HEK293 (cell line): ENCODE measurements around the gene PCP2.
A peak's percentile ranks its signal among the peaks of the same experiment; 100 is the strongest.

Experiments
- HOXA7 ChIP-seq: sonication (generic); formaldehyde crosslinking; IDR thresholded peaks from 2 replicates; pipeline ENCODE4 v1.8.1; 2022; ENCODE audit warnings: missing genetic modification reagents, borderline replicate concordance
- PATZ1 ChIP-seq: fragments of 450-650 bp; formaldehyde crosslinking; IDR thresholded peaks from 2 replicates; pipeline ENCODE4 v1.5.1; 2016; ENCODE audit warnings: missing biosample characterization, missing genetic modification characterization
- PRDM4 ChIP-seq: fragments of 450-650 bp; formaldehyde crosslinking; IDR thresholded peaks from 2 replicates; pipeline ENCODE4 v1.5.1; 2017; ENCODE audit warnings: missing biosample characterization, missing genetic modification characterization
- REST ChIP-seq: fragments of 450-650 bp; formaldehyde crosslinking; IDR thresholded peaks from 2 replicates; pipeline ENCODE4 v1.5.1; 2016; ENCODE audit warnings: missing biosample characterization, missing genetic modification characterization
- SP3 ChIP-seq: fragments of 450-650 bp; formaldehyde crosslinking; IDR thresholded peaks from 2 replicates; pipeline ENCODE4 v1.5.1; 2016; ENCODE audit warnings: missing biosample characterization, missing genetic modification characterization
- TCF7L2 ChIP-seq: IDR thresholded peaks from 2 replicates; pipeline ENCODE4 v1.6.1; 2011; ENCODE audit warnings: low read depth, mild to moderate bottlenecking, inconsistent platforms, low read length, moderate library complexity, borderline replicate concordance
- TSHZ1 ChIP-seq: fragments of 450-650 bp; formaldehyde crosslinking; IDR thresholded peaks from 2 replicates; pipeline ENCODE4 v1.5.1; 2016; ENCODE audit warnings: missing biosample characterization, missing genetic modification characterization, borderline replicate concordance
- ZBTB17 ChIP-seq: fragments of 450-650 bp; formaldehyde crosslinking; IDR thresholded peaks from 2 replicates; pipeline ENCODE4 v1.5.1; 2016; ENCODE audit warnings: missing biosample characterization, missing genetic modification characterization
- ZBTB20 ChIP-seq: fragments of 450-650 bp; formaldehyde crosslinking; IDR thresholded peaks from 2 replicates; pipeline ENCODE4 v1.5.1; 2016; ENCODE audit warnings: missing biosample characterization, missing genetic modification characterization
- ZBTB48 ChIP-seq: fragments of 450-650 bp; formaldehyde crosslinking; IDR thresholded peaks from 2 replicates; pipeline ENCODE4 v1.5.1; 2016; ENCODE audit warnings: missing biosample characterization, missing genetic modification characterization
- ZEB2 ChIP-seq: fragments of 450-650 bp; formaldehyde crosslinking; IDR thresholded peaks from 2 replicates; pipeline ENCODE4 v1.5.1; 2016; ENCODE audit warnings: missing biosample characterization, missing genetic modification characterization
- ZFP37 ChIP-seq: fragments of 450-650 bp; formaldehyde crosslinking; IDR thresholded peaks from 2 replicates; pipeline ENCODE4 v1.5.1; 2016; ENCODE audit warnings: missing biosample characterization, missing genetic modification characterization
- ZNF114 ChIP-seq: fragments of 450-650 bp; formaldehyde crosslinking; IDR thresholded peaks from 2 replicates; pipeline ENCODE4 v1.5.0; 2017; ENCODE audit warnings: missing biosample characterization, missing genetic modification characterization
- ZNF146 ChIP-seq: fragments of 450-650 bp; formaldehyde crosslinking; IDR thresholded peaks from 2 replicates; pipeline ENCODE4 v1.5.1; 2016; ENCODE audit warnings: missing biosample characterization, missing genetic modification characterization
- ZNF2 ChIP-seq: fragments of 450-650 bp; formaldehyde crosslinking; IDR thresholded peaks from 2 replicates; pipeline ENCODE4 v1.5.1; 2016; ENCODE audit warnings: missing biosample characterization, missing genetic modification characterization
- ZNF214 ChIP-seq: fragments of 450-650 bp; formaldehyde crosslinking; IDR thresholded peaks from 2 replicates; pipeline ENCODE4 v1.5.1; 2017; ENCODE audit warnings: missing biosample characterization, mild to moderate bottlenecking, missing genetic modification characterization, borderline replicate concordance
- ZNF26 ChIP-seq: fragments of 450-650 bp; formaldehyde crosslinking; IDR thresholded peaks from 2 replicates; pipeline ENCODE4 v1.5.1; 2016; ENCODE audit warnings: missing biosample characterization, missing genetic modification characterization
- ZNF341 ChIP-seq: fragments of 450-650 bp; formaldehyde crosslinking; IDR thresholded peaks from 2 replicates; pipeline ENCODE4; 2016; ENCODE audit warnings: low read depth, missing biosample characterization, missing genetic modification characterization
- ZNF473 ChIP-seq: fragments of 450-650 bp; formaldehyde crosslinking; IDR thresholded peaks from 2 replicates; pipeline ENCODE4 v1.5.1; 2017; ENCODE audit warnings: missing biosample characterization, missing genetic modification characterization
- ZNF629 ChIP-seq: fragments of 450-650 bp; formaldehyde crosslinking; IDR thresholded peaks from 2 replicates; pipeline ENCODE4 v1.5.1; 2017; ENCODE audit warnings: missing biosample characterization, missing genetic modification characterization
- ZNF664 ChIP-seq: fragments of 450-650 bp; formaldehyde crosslinking; IDR thresholded peaks from 2 replicates; pipeline ENCODE4 v1.5.1; 2016; ENCODE audit warnings: missing biosample characterization, missing genetic modification characterization
- ZNF677 ChIP-seq: fragments of 450-650 bp; IDR thresholded peaks from 2 replicates; pipeline ENCODE4 v1.5.0; 2018; ENCODE audit warnings: missing biosample characterization, mild to moderate bottlenecking, missing genetic modification characterization, moderate library complexity
- ZNF777 ChIP-seq: fragments of 450-650 bp; formaldehyde crosslinking; IDR thresholded peaks from 2 replicates; pipeline ENCODE4 v1.5.1; 2017; ENCODE audit warnings: missing biosample characterization, missing genetic modification characterization, borderline replicate concordance
- ZNF792 ChIP-seq: fragments of 450-650 bp; formaldehyde crosslinking; IDR thresholded peaks from 2 replicates; pipeline ENCODE4 v1.5.1; 2016; ENCODE audit warnings: missing biosample characterization, missing genetic modification characterization
- ZNF830 ChIP-seq: fragments of 450-650 bp; IDR thresholded peaks from 2 replicates; pipeline ENCODE4 v1.5.0; 2018; ENCODE audit warnings: missing biosample characterization, missing genetic modification characterization, low read depth, mild to moderate bottlenecking, moderate library complexity
- ZSCAN4 ChIP-seq: fragments of 450-650 bp; formaldehyde crosslinking; IDR thresholded peaks from 2 replicates; pipeline ENCODE4 v1.5.1; 2017; ENCODE audit warnings: missing biosample characterization, missing genetic modification characterization

The PCP2 gene

GRCh38 chr19:7629347-7630054 is 4.0 kb downstream of the PCP2 start, which contains the start of the genes PET100 and XAB2 (continued):
- TF ChIP-seq TSHZ1 (tag by site-specific recombination), result peak; percentile 19; the same call in 1 of the 2 replicates
- TF ChIP-seq ZNF677 (tag by site-specific recombination), result no peak
- peak; percentile 89 for TF ChIP-seq ZNF629 (tag by site-specific recombination)
- no peak for TF ChIP-seq PRDM4
- TF ChIP-seq ZFP37 (tag by site-specific recombination), result no peak
- no peak for TF ChIP-seq ZSCAN4 (tag by site-specific recombination)
- peak; percentile 72 for TF ChIP-seq ZNF2 (tag by site-specific recombination)
- TF ChIP-seq TCF7L2, result no peak
- no peak for TF ChIP-seq ZNF664
- no peak for TF ChIP-seq ZNF473 (tag by site-specific recombination)
- TF ChIP-seq ZBTB20 (tag by site-specific recombination), result no peak
- peak; percentile 10; the same call in 1 of the 2 replicates for TF ChIP-seq ZNF146 (tag by site-specific recombination)
- TF ChIP-seq ZEB2, result peak; percentile 86
- TF ChIP-seq ZNF777 (tag by site-specific recombination), result no peak
- TF ChIP-seq ZNF214 (tag by site-specific recombination), result no peak
- no peak for TF ChIP-seq ZNF114
- no peak for TF ChIP-seq ZBTB48 (tag by site-specific recombination)
- TF ChIP-seq SP3 (tag by site-specific recombination), result peak; percentile 81
- TF ChIP-seq ZNF830 (tag by site-specific recombination), result no peak
- no peak for TF ChIP-seq ZNF792 (tag by site-specific recombination)
- no peak for TF ChIP-seq ZNF341 (tag by site-specific recombination)
- TF ChIP-seq REST, result no peak
- no peak for TF ChIP-seq HOXA7 (CRISPR knock-in tag)
- no peak for TF ChIP-seq ZNF26
- peak; percentile 65; the same call in 1 of the 2 replicates for TF ChIP-seq PATZ1 (tag by site-specific recombination)
- peak; percentile 77 for TF ChIP-seq ZBTB17 (tag by site-specific recombination)
